ENCODE data around the gene EXOG. TPM values are rescaled to one million over a fixed set of nuclear protein-coding genes. Genes with fewer than 3 reads are reported as not detected.

EXOG gene
- total RNA-seq, 1 donor from 2014 or later, result 38.6 TPM

- intact Hi-C loops (cut with DNase I), result no loop called here
- DNase-seq (ENCODE audit: low spot score), result no peak
Observed at GRCh38 chr3:38534604-38535003, 38.5 kb downstream of the EXOG start.

- DNase-seq (ENCODE audit: low spot score), result no peak
- intact Hi-C loops (cut with DNase I), result no loop called here
Observed at GRCh38 chr3:38536671-38537070, 40.5 kb downstream of the EXOG start.

GRCh38 chr3:38538773-38539353, 42.7 kb downstream of the EXOG start:
- intact Hi-C loops (cut with DNase I), result no loop called here
- peak; percentile 80 for DNase-seq (ENCODE audit: low spot score)

GRCh38 chr3:38541806-38542205, 45.7 kb downstream of the EXOG start:
- intact Hi-C loops (cut with DNase I), result loop anchor here (5.0 to 10.0 kb wide), 2 partner anchors 45 to 183 kb away; partner anchors contain the start of gene EXOG
- peak; percentile 78 for DNase-seq (ENCODE audit: low spot score)

GRCh38 chr3:38542401-38543298, 46.5 kb downstream of the EXOG start:
- intact Hi-C loops (cut with DNase I), result loop anchor here (1.0 to 10.0 kb wide), 3 partner anchors 9 to 182 kb away; partner anchors contain the start of gene EXOG

GRCh38 chr3:38543586-38543985, 47.4 kb downstream of the EXOG start:
- intact Hi-C loops (cut with DNase I), result loop anchor here (1.0 to 10.0 kb wide), 3 partner anchors 10 to 181 kb away; partner anchors contain the start of gene EXOG
- DNase-seq (ENCODE audit: low spot score), result peak; percentile 93

More at GRCh38 chr3:38542401-38543298, 46.5 kb downstream of the EXOG start:
- DNase-seq (ENCODE audit: low spot score), result peak; percentile 77

GRCh38 chr3:38544926-38545325, 48.8 kb downstream of the EXOG start:
- DNase-seq (ENCODE audit: low spot score), result peak; percentile 70
- intact Hi-C loops (cut with DNase I), result loop anchor here (1.0 to 10.0 kb wide), 3 partner anchors 34 to 180 kb away; partner anchors contain the start of gene EXOG

GRCh38 chr3:38545550-38545949, 49.4 kb downstream of the EXOG start:
- DNase-seq (ENCODE audit: low spot score), result no peak
- intact Hi-C loops (cut with DNase I), result loop anchor here (10.0 kb wide), 1 partner anchor 179 kb away; no protein-coding TSS in a partner anchor

GRCh38 chr3:38545983-38546382, 49.8 kb downstream of the EXOG start:
- intact Hi-C loops (cut with DNase I), result loop anchor here (10.0 kb wide), 1 partner anchor 179 kb away; no protein-coding TSS in a partner anchor

GRCh38 chr3:38548154-38548931, 52.2 kb downstream of the EXOG start:
- DNase-seq (ENCODE audit: low spot score), result peak; percentile 80
- intact Hi-C loops (cut with DNase I), result loop anchor here (10.0 kb wide), 1 partner anchor 176 kb away; no protein-coding TSS in a partner anchor

More at GRCh38 chr3:38545983-38546382, 49.8 kb downstream of the EXOG start:
- DNase-seq (ENCODE audit: low spot score), result peak; percentile 36

GRCh38 chr3:38549082-38549481, 52.9 kb downstream of the EXOG start:
- intact Hi-C loops (cut with DNase I), result loop anchor here (10.0 kb wide), 1 partner anchor 176 kb away; no protein-coding TSS in a partner anchor
- DNase-seq (ENCODE audit: low spot score), result peak; percentile 61

- DNase-seq (ENCODE audit: low spot score), result peak; percentile 51
- intact Hi-C loops (cut with DNase I), result loop anchor here (10.0 kb wide), 1 partner anchor 175 kb away; no protein-coding TSS in a partner anchor
Observed at GRCh38 chr3:38549486-38549885, 53.3 kb downstream of the EXOG start.

- DNase-seq (ENCODE audit: low spot score), result peak; percentile 71
- intact Hi-C loops (cut with DNase I), result loop anchor here (10.0 kb wide), 1 partner anchor 175 kb away; no protein-coding TSS in a partner anchor
Observed at GRCh38 chr3:38549957-38550840, 54.1 kb downstream of the EXOG start.

GRCh38 chr3:38551026-38551832, 55.1 kb downstream of the EXOG start:
- DNase-seq (ENCODE audit: low spot score), result peak; percentile 63
- intact Hi-C loops (cut with DNase I), result no loop called here

- intact Hi-C loops (cut with DNase I), result no loop called here
- peak; percentile 54 for DNase-seq (ENCODE audit: low spot score)
Observed at GRCh38 chr3:38552364-38552763, 56.2 kb downstream of the EXOG start.

GRCh38 chr3:38553071-38553470, 56.9 kb downstream of the EXOG start:
- intact Hi-C loops (cut with DNase I), result no loop called here
- DNase-seq (ENCODE audit: low spot score), result no peak

- intact Hi-C loops (cut with DNase I), result no loop called here
- DNase-seq (ENCODE audit: low spot score), result peak; percentile 49
Observed at GRCh38 chr3:38554127-38554827, 58.1 kb downstream of the EXOG start.

Data from cardiac septum (tissue), 1 donor.